ENCODE data around the gene SEMA5B.

DNA sequence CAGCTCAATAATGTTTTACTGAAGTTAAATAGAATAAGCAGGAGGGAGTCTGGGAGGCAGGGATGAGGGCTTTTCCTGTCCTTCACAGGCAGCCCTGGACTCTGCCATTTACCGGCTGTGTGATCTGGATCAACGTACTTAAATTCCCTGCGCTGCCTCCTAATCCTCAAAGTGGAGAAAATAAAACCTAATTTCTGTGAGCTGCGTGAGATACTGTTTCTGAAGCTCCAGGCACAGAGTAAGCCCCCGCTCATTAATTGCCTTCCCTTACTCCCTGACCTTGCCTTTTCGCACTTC, 39.0 kb upstream of the SEMA5B start:
- TF ChIP-seq, protein P1, sequence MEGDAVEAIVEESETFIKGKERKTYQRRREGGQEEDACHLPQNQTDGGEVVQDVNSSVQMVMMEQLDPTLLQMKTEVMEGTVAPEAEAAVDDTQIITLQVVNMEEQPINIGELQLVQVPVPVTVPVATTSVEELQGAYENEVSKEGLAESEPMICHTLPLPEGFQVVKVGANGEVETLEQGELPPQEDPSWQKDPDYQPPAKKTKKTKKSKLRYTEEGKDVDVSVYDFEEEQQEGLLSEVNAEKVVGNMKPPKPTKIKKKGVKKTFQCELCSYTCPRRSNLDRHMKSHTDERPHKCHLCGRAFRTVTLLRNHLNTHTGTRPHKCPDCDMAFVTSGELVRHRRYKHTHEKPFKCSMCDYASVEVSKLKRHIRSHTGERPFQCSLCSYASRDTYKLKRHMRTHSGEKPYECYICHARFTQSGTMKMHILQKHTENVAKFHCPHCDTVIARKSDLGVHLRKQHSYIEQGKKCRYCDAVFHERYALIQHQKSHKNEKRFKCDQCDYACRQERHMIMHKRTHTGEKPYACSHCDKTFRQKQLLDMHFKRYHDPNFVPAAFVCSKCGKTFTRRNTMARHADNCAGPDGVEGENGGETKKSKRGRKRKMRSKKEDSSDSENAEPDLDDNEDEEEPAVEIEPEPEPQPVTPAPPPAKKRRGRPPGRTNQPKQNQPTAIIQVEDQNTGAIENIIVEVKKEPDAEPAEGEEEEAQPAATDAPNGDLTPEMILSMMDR (conservative IDR thresholded peaks at IDR 0.05; ENCODE audit: low read depth in 2 of 2): no peak
- TF ChIP-seq POLR2AphosphoS5 (IDR thresholded peaks at IDR 0.05; ENCODE audit: low read depth): no peak
- TF ChIP-seq CREB1 (CRISPR knock-in tag; IDR thresholded peaks at IDR 0.05; ENCODE audit: low read depth): no peak
